Astrocyte of the spinal cord (primary cell): ENCODE data around the gene RBKS.

Experiments
- DNase-seq: peaks from one replicate; pipeline ENCODE4 v3.0.0; 2011; ENCODE audit warnings: low read depth, low spot score
- H3K4me3 ChIP-seq: 2 replicates; pipeline ENCODE4 v1.5.1; 2011; ENCODE audit warnings: low read depth, mild to moderate bottlenecking, low read length, moderate library complexity
- in situ Hi-C: cut with HindIII; loops from 2 replicates; pipeline ENCODE4 v1.10.0; 2017; ENCODE audit warnings: low sequenced_read_pairs
- TF ChIP-seq, protein P1 (sequence below): IDR thresholded peaks from 2 replicates; pipeline ENCODE4 v1.5.1; 2012; ENCODE audit warnings: low read depth, mild to moderate bottlenecking, low read length, inconsistent platforms

Gene RBKS

DNA sequence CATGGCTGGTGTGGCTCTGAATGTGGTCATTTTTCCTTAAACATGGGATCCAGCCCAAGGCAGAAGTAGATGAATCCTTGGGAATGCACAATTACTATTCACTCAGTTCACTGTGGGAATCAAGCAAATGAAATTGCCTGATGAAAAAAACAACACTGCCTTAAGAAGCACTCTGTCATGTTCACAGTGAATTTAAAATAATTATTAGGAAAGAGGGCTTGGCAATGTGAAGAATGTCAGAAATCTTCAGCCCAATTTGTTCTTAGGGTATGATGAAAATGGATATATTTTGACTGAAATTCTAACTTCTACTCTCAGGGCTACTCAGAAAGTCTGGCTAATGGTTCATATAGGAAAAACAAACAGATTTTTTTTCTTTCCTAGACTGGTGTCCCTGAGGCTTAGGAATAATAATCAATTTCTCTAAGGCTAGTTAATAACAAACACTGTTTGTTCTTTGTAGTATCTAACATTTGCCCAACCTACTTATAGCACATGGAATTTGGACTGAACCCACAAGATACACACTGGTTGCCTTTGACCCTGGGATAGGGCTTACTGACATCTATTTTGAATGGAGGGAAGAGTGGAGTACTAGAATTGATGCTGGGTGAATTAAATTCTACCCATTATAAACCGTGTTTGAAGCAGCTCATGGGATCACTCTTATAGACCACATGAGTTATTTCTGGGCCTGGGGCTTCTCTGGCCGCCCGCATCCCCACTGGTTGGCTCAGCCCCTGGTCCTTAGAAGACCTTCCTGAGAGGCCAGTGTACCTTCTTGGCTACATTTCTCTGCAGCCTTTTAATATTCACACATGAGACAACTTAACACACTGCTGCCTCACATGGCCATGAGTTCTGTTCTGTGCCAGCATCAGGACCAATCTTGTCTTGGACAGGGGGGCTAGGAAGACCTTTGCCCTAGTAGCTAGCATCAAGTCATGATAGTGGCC is 127.0 kb downstream of the RBKS start:
- TF ChIP-seq, protein P1, sequence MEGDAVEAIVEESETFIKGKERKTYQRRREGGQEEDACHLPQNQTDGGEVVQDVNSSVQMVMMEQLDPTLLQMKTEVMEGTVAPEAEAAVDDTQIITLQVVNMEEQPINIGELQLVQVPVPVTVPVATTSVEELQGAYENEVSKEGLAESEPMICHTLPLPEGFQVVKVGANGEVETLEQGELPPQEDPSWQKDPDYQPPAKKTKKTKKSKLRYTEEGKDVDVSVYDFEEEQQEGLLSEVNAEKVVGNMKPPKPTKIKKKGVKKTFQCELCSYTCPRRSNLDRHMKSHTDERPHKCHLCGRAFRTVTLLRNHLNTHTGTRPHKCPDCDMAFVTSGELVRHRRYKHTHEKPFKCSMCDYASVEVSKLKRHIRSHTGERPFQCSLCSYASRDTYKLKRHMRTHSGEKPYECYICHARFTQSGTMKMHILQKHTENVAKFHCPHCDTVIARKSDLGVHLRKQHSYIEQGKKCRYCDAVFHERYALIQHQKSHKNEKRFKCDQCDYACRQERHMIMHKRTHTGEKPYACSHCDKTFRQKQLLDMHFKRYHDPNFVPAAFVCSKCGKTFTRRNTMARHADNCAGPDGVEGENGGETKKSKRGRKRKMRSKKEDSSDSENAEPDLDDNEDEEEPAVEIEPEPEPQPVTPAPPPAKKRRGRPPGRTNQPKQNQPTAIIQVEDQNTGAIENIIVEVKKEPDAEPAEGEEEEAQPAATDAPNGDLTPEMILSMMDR = no peak

DNA sequence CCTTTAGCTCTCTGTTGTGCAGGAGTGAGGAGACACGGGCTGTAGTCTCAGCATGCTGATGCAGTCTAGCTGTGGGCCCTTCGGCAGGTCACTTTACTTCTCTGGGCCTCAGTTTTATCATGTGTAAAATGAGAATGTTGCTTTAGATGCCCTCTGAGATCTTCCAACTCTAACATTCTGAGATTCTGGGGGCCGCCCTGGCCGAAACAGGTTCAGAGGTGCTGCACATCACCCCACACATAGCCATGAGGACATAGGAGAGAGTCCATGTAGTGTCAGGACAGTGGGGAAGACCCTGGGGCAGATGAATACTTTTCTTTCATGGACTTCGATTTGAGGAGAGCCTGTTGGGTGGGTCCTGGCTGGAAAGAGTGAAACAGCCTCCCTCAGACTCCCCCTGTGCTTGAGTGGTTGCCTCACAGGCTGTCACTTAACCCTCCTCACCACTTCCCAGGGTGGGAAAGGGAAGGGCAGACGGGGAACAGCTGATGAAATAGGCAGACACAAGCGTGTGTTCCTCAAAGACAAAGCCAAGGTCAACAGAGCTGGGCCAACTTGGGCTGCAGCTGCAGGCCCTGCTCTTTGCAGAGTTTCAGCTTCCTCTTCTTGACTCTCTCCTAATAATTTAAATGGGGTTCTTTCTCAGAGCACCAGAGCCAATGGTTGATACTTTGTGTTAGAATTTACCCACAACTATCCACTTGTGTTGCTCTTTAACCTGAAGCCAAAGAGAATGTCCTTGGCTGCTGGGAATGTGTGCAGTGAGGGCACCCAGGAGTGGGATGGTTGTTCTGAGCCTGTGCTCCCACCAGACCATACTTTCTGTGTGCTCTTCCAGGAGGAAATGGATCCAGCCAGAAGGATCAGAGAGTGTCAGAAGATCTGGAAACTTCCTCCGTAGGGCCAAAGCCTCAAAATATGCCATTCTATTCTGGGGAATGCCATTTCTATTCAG is 133.4 kb downstream of the RBKS start:
- in situ Hi-C loops = no loop called here
- TF ChIP-seq, protein P1 = no peak
- DNase-seq = peak; percentile 40
- H3K4me3 ChIP-seq = no peak overlapping the region

More for the DNA sequence above, 127.0 kb downstream of the RBKS start:
- DNase-seq = peak; percentile 26
- in situ Hi-C loops = no loop called here
- H3K4me3 ChIP-seq = no peak overlapping the region

DNA sequence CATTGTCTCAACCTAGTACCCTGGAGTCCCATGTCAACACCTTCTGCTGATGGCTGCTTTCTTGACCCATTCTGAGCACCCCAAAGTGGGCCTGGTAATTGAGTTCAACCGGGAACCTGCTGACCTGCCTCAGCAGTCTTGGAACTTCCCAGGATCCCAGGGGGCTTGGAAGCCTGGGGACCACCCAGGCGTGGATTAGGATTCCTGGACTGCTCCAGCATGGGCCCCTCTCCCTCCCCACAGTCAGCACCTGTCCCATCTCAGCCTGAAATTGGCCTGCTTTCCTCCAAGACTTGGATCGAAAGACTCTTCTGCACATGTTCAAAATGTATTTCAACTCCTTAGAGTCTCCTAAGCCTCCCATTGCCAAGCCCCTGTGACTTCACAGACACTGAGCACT is 134.1 kb downstream of the RBKS start:
- no peak overlapping the region for H3K4me3 ChIP-seq
- TF ChIP-seq, protein P1 = no peak
- in situ Hi-C loops = no loop called here
- no peak for DNase-seq

DNA sequence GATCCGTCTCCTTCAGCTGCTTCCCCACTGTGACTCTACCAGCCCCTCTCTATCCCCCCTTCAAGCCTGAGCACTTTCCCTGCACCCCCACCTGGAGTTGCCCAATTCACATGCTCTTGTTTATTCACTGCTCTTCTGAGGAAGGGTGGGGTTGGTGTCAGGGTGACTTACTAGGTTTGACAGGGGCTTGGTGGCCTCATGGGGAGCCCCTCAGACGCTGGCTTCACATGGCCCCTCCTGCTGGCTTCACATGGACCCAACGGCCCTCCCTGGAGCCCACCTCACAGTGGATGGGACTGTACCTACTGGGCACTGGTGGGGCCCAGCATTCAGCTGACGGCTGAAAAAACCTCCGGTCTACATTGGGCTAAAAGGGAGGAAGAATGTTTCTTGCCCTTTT is 135.4 kb downstream of the RBKS start:
- DNase-seq = no peak
- in situ Hi-C loops = no loop called here
- TF ChIP-seq, protein P1 = no peak
- no peak overlapping the region for H3K4me3 ChIP-seq

DNA sequence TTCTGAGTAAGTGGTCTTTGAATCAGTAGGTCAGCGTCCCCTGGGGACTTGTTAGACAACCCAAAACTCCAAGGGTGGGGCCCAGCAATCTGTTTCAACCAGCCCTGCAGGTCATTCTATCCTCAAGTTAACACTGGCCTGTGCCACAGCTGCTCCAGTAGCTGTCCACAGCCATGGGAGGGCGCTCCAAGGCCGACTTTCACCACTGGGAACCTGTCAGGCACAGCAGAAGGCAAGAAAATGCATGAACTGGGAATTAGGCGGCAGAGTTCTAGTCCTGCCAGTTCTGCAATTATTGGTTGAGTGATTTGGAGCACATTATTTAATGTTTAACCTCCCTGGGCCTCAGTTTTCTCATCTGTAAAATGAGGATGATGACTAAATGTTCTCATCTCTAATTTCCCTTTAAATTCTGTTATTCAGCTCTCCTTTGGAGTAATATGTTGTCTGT is 136.0 kb downstream of the RBKS start:
- H3K4me3 ChIP-seq = no peak overlapping the region
- peak; percentile 81 for DNase-seq
- TF ChIP-seq, protein P1 = peak; percentile 94
- in situ Hi-C loops = no loop called here

DNA sequence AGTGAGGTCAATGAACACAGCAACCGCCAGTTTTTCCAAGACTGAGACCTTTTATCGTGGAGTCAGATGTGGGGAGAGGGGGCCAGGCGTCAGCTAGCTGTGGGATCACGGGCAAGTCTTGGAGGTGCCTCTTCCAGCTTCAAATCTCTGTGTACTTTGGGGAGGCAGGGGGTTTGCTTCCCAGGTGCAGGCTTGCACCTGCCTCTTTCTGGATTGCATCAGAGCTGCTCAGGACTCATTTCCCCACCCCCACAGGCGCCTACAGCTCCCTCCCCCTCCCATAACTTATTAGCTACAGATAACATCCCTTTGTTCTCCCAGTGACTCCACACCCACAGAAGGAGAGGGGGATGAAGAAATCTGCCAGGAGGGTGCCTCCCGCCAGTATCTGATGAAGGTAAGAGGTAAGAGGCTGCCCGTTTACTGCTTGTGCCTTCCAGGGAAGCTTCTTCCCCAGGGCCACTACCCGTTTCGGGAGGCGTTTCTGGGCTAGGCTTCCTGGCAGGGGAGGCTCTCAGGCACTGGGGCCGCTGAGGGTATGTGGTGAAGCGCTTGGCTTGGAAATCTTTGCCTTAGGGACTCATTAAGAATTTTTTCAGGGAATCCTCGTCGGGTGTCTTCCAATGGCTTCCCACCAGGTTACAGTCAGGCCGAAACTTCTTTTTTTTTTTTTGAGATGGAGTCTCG is 137.5 kb downstream of the RBKS start:
- TF ChIP-seq, protein P1 = no peak

More for the DNA sequence above, 137.5 kb downstream of the RBKS start:
- no peak overlapping the region for H3K4me3 ChIP-seq
- DNase-seq = no peak
- in situ Hi-C loops = no loop called here
